HepG2 (cell line): ENCODE results near the gene COMMD2. TPM values are rescaled to one million over a fixed set of nuclear protein-coding genes. Genes with fewer than 3 reads are reported as not detected.

ENCODE experiments used
- ATAC-seq: fragments of 200-7000 bp; cut with Tn5 transposase; 3 replicates; pipeline ENCODE4 v1.9.1; 2020; ENCODE audit warnings: mild to moderate bottlenecking, moderate library complexity
- BruUV-seq: library from RNA; stranded (reverse); fragments of 400-500 nt; replicated peaks from 2 replicates; lab custom pipeline; 2021; lab: Mats Ljungman, UMichigan
- CTCF ChIA-PET: fragments of 300-600 bp; formaldehyde crosslinking; extraction: SDS; loops from one replicate; lab custom pipeline; 2021; ENCODE audit warnings: low total read pairs, inconsistent platforms, low intra/inter-chr PET ratio; lab: Yijun Ruan, JAX
- POLR2A ChIA-PET: fragments of 350-600 bp; sonication (Branson Sonifier 250); formaldehyde crosslinking; loops from one replicate; lab custom pipeline; 2020; ENCODE audit warnings: antibody characterized with exemption, inconsistent platforms; lab: Yijun Ruan, JAX
- DNase-seq: peaks from one replicate; pipeline ENCODE4 v3.0.0-alpha.2; 2015; ENCODE audit warnings: low spot score
- FAIRE-seq: peaks from 3 replicates; lab custom pipeline; 2011; peaks lifted over from hg19 to GRCh38; lab: Jason Lieb, UNC
- H2AFZ ChIP-seq: one replicate; pipeline ENCODE4 v1.6.1; 2011; ENCODE audit warnings: low read length, inconsistent platforms
- H3K27ac ChIP-seq: fragments of 300-600 bp; 3 replicates; pipeline ENCODE4 v1.8.0; 2011; ENCODE audit warnings: mixed run types, mild to moderate bottlenecking, mixed read lengths, low read length, inconsistent platforms; ENCODE audit not compliant: insufficient read depth; ENCODE audit errors: extremely low read length
- H3K27me3 ChIP-seq, 2 experiments: fragments of 200-600 bp in 1 of 2; 2 replicates in 1 of 2; 3 replicates in 1 of 2; pipeline versions ENCODE4 v1.6.0 to v1.8.0; 2011; ENCODE audit warnings: low read length in 2 of 2, mild to moderate bottlenecking in 2 of 2, moderate library complexity in 2 of 2, inconsistent platforms in 1 of 2; ENCODE audit not compliant: insufficient read depth in 2 of 2, control insufficient read depth in 1 of 2
- H3K36me3 ChIP-seq, 2 experiments: fragments of 200-600 bp in 1 of 2; replicated peaks in 1 of 2; 2 replicates in 1 of 2; 3 replicates in 1 of 2; pipeline versions ENCODE4 v1.5.1 to v1.8.0; 2011; ENCODE audit warnings: low read length in 2 of 2, inconsistent platforms in 1 of 2; ENCODE audit not compliant: insufficient read depth in 2 of 2, control insufficient read depth in 1 of 2
- H3K4me1 ChIP-seq: 2 replicates; pipeline ENCODE4 v1.5.1; 2012; ENCODE audit warnings: low read length, inconsistent platforms; ENCODE audit not compliant: insufficient read depth
- H3K4me2 ChIP-seq: 2 replicates; pipeline ENCODE4 v1.6.0; 2011; ENCODE audit warnings: low read depth, low read length, inconsistent platforms
- H3K4me3 ChIP-seq, 3 experiments: fragments of 200-600 bp in 1 of 3; sonication (generic), shearing (Covaris generic) in 1 of 3; replicated peaks in 1 of 3; 2 replicates each; pipeline ENCODE4 v1.5.1; 2011 to 2016; ENCODE audit warnings: low read length in 3 of 3, inconsistent platforms in 2 of 3, low read depth in 2 of 3, mild to moderate bottlenecking in 2 of 3, control low read depth in 1 of 3, mixed read lengths in 1 of 3; ENCODE audit not compliant: insufficient read depth in 1 of 3
- H3K79me2 ChIP-seq: one replicate; pipeline ENCODE4 v1.6.1; 2011; ENCODE audit warnings: low read length, inconsistent platforms; ENCODE audit not compliant: insufficient read depth
- H3K9ac ChIP-seq: 2 replicates; pipeline ENCODE4 v1.6.0; 2011; ENCODE audit warnings: mild to moderate bottlenecking, low read depth, low read length, inconsistent platforms; ENCODE audit not compliant: insufficient read depth
- H3K9me3 ChIP-seq: 2 replicates; pipeline ENCODE4 v1.5.1; 2012; ENCODE audit warnings: mild to moderate bottlenecking, low read length
- H4K20me1 ChIP-seq: 2 replicates; pipeline ENCODE4 v1.6.0; 2011; ENCODE audit warnings: inconsistent platforms, mild to moderate bottlenecking, low read length, moderate library complexity; ENCODE audit not compliant: insufficient read depth
- AKAP8 ChIP-seq: sonication (generic); formaldehyde crosslinking; IDR thresholded peaks from 2 replicates; pipeline ENCODE4 v1.5.1; 2020; ENCODE audit warnings: mild to moderate bottlenecking, missing genetic modification reagents
- HNRNPL ChIP-seq: fragments of 200-400 bp; formaldehyde crosslinking; IDR thresholded peaks from 2 replicates; pipeline ENCODE4 v1.6.1; 2017; ENCODE audit warnings: mild to moderate bottlenecking, low read depth, low read length
- MNT ChIP-seq: fragments of 450-650 bp; IDR thresholded peaks from 2 replicates; pipeline ENCODE4 v1.6.1; 2016
- MTA1 ChIP-seq: sonication (generic); formaldehyde crosslinking; IDR thresholded peaks from 2 replicates; pipeline ENCODE4 v1.4.0; 2020; ENCODE audit warnings: missing genetic modification reagents, mild to moderate bottlenecking, borderline replicate concordance
- MTF2 ChIP-seq: sonication (generic); formaldehyde crosslinking; IDR thresholded peaks from 2 replicates; pipeline ENCODE4 v1.5.0; 2020; ENCODE audit warnings: missing genetic modification reagents, borderline replicate concordance
- NFRKB ChIP-seq: fragments of 450-650 bp; IDR thresholded peaks from 2 replicates; pipeline ENCODE4 v1.6.1; 2017
- PREB ChIP-seq: sonication (generic); formaldehyde crosslinking; IDR thresholded peaks from 2 replicates; pipeline ENCODE4 v1.4.0; 2020; ENCODE audit warnings: missing genetic modification reagents
- ZNF142 ChIP-seq: sonication (generic); formaldehyde crosslinking; IDR thresholded peaks from 2 replicates; pipeline ENCODE4 v1.4.0; 2020; ENCODE audit warnings: missing genetic modification reagents
- ZNF230 ChIP-seq: sonication (generic); formaldehyde crosslinking; IDR thresholded peaks from 2 replicates; pipeline ENCODE4 v1.4.0; 2020; ENCODE audit warnings: mild to moderate bottlenecking, missing genetic modification reagents
- ZNF232 ChIP-seq: sonication (generic); formaldehyde crosslinking; IDR thresholded peaks from 2 replicates; pipeline ENCODE4 v1.4.0; 2020; ENCODE audit warnings: missing genetic modification reagents, borderline replicate concordance
- ZNF496 ChIP-seq: sonication (generic); formaldehyde crosslinking; IDR thresholded peaks from 2 replicates; pipeline ENCODE4 v1.8.1; 2023; ENCODE audit warnings: mild to moderate bottlenecking, moderate library complexity, missing genetic modification reagents; ENCODE audit not compliant: insufficient replicate concordance
- ZNF766 ChIP-seq: sonication (generic); formaldehyde crosslinking; IDR thresholded peaks from 2 replicates; pipeline ENCODE4 v1.5.0; 2020; ENCODE audit warnings: missing genetic modification reagents, borderline replicate concordance
- ZNF879 ChIP-seq: sonication (generic); formaldehyde crosslinking; IDR thresholded peaks from 2 replicates; pipeline ENCODE4 v1.8.1; 2023; ENCODE audit warnings: missing genetic modification reagents
- ZSCAN25 ChIP-seq: sonication (generic); formaldehyde crosslinking; IDR thresholded peaks from 2 replicates; pipeline ENCODE4 v1.8.0; 2022; ENCODE audit warnings: mild to moderate bottlenecking, missing genetic modification reagents
- WGBS: methylation state at CpG from one replicate; pipeline ENCODE4 v1.1.6; 2017; ENCODE audit warnings: low lambda C conversion rate; 5-methylcytosine and 5-hydroxymethylcytosine counted together
- in situ Hi-C: cut with HindIII; loops from 2 replicates; pipeline ENCODE4 v1.10.0; 2017; ENCODE audit warnings: low pct_unique_long_range_greater_than_20kb; ENCODE audit not compliant: extremely low pct_ligation_motif_present
- intact Hi-C: fragments of 100-400 bp; cut with micrococcal nuclease; formaldehyde crosslinking; loops from one replicate; pipeline ENCODE4 v1.10.0; 2022; ENCODE audit not compliant: unreplicated experiment
- polyA plus RNA-seq, 8 experiments: library from polyadenylated mRNA; depleted of rRNA in 3 of 8; stranded (reverse) in 7 of 8; unstranded in 1 of 8; fragments of >200 nt; fragmentation: Illumina TruSeq in 4 of 8; extraction: Trizol in 4 of 8; gene quantifications; 2 replicates each; pipeline versions ENCODE4 v1.2.1 to v1.2.3, GENCODE V29; 2011 to 2016; ENCODE audit warnings: low read depth in 4 of 8, missing spikeins in 1 of 8, mixed read lengths in 1 of 8; ENCODE audit not compliant: insufficient read depth in 1 of 8
- total RNA-seq, 5 experiments: library from RNA; depleted of rRNA; stranded (reverse); fragments of >200 nt; fragmentation: Illumina TruSeq; extraction: Trizol; gene quantifications; 2 replicates each; pipeline ENCODE4 v1.2.3, GENCODE V29; 2016; ENCODE audit warnings: low read depth in 1 of 5
- TF ChIP-seq, protein P1 (sequence below): sonication (generic); formaldehyde crosslinking; IDR thresholded peaks from 2 replicates; pipeline ENCODE4 v1.8.0; 2022; ENCODE audit warnings: missing genetic modification reagents, mild to moderate bottlenecking, moderate library complexity, borderline replicate concordance

The COMMD2 gene
- total and polyA plus RNA-seq, 2 of the 13 experiments (the other 11 are each of a cell fraction or from before 2014, with no cell fraction given), result 33.0 to 57.6 TPM

- 87% methylated on average over 6 of the region's 6 CpGs for WGBS
- ChIA-PET POLR2A (interaction anchor here (1.6 kb wide), 1 partner anchor 59 kb away, joined by 5 read pairs; the partner anchor contains the start of gene WWTR1), CTCF (interaction anchor here (1.1 to 2.3 kb wide), 5 partner anchors 148 to 223 kb away, joined by 3 to 23 read pairs (median 12); no protein-coding TSS in a partner anchor)
- no peak overlapping the region for H3K9ac ChIP-seq
- no peak for ATAC-seq
- no peaks in the 10 kb centered on the region for H4K20me1 ChIP-seq
- peak; percentile 26 for FAIRE-seq
- H3K36me3 ChIP-seq, result no peaks in the 10 kb centered on the region
- in situ Hi-C loops, result no loop called here
- H3K4me3 ChIP-seq, result no peak overlapping the region
- H3K4me2 ChIP-seq, result peak overlapping the region; percentile 39; the same call in 1 of the 2 replicates
- H3K4me1 ChIP-seq, result peaks cover 27% of the 10 kb centered on the region
- H3K79me2 ChIP-seq, result no peaks in the 10 kb centered on the region
- peak overlapping the region; percentile 69 for H2AFZ ChIP-seq
- peaks cover 14% of the 10 kb centered on the region for H3K9me3 ChIP-seq
- no peak for DNase-seq
- BruUV-seq, result no TSS peak
- no peak overlapping the region for H3K27ac ChIP-seq
- H3K27me3 ChIP-seq, result no peaks in the 10 kb centered on the region
- intact Hi-C loops, result loop anchor here (1.0 to 5.0 kb wide), 5 partner anchors 45 to 205 kb away; partner anchors contain the start of gene WWTR1
- TF ChIP-seq ZSCAN25 (CRISPR knock-in tag) (no peak), AKAP8 (CRISPR knock-in tag) (no peak), ZNF142 (no peak), MTA1 (CRISPR knock-in tag) (no peak), MNT (no peak), ZNF230 (CRISPR knock-in tag) (no peak), NFRKB (no peak), HNRNPL (no peak), PREB (no peak), MTF2 (CRISPR knock-in tag) (no peak), ZNF766 (CRISPR knock-in tag) (no peak), ZNF232 (CRISPR knock-in tag) (no peak), ZNF496 (CRISPR knock-in tag) (no peak), ZNF879 (CRISPR knock-in tag) (no peak)
- TF ChIP-seq, protein P1, sequence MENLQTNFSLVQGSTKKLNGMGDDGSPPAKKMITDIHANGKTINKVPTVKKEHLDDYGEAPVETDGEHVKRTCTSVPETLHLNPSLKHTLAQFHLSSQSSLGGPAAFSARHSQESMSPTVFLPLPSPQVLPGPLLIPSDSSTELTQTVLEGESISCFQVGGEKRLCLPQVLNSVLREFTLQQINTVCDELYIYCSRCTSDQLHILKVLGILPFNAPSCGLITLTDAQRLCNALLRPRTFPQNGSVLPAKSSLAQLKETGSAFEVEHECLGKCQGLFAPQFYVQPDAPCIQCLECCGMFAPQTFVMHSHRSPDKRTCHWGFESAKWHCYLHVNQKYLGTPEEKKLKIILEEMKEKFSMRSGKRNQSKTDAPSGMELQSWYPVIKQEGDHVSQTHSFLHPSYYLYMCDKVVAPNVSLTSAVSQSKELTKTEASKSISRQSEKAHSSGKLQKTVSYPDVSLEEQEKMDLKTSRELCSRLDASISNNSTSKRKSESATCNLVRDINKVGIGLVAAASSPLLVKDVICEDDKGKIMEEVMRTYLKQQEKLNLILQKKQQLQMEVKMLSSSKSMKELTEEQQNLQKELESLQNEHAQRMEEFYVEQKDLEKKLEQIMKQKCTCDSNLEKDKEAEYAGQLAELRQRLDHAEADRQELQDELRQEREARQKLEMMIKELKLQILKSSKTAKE, result no peak
Measured at GRCh38 chr3:149716984-149717383, 35.3 kb downstream of the COMMD2 start.
